GM12865 (cell line): Measurements from ENCODE around the gene IPO7.

ENCODE experiments used
- DNase-seq: peaks from one replicate; pipeline ENCODE4 v3.0.0; 2010; ENCODE audit warnings: low read depth
- H3K4me3 ChIP-seq: 2 replicates; pipeline ENCODE4 v1.5.1; 2011; ENCODE audit warnings: mild to moderate bottlenecking, low read depth, low read length, control low read depth
- CTCF ChIP-seq: IDR thresholded peaks from 2 replicates; pipeline ENCODE4 v1.5.1; 2011; ENCODE audit warnings: low read length, control low read depth, low read depth, inconsistent platforms; ENCODE audit not compliant: insufficient read depth; ENCODE audit errors: missing control alignments

IPO7 gene

GRCh38 chr11:9385327-9385899 is 961 bp downstream of the IPO7 start:
- no peak for TF ChIP-seq CTCF
- peak overlapping the region; percentile 82 for H3K4me3 ChIP-seq
- DNase-seq: peak; percentile 43

DNA sequence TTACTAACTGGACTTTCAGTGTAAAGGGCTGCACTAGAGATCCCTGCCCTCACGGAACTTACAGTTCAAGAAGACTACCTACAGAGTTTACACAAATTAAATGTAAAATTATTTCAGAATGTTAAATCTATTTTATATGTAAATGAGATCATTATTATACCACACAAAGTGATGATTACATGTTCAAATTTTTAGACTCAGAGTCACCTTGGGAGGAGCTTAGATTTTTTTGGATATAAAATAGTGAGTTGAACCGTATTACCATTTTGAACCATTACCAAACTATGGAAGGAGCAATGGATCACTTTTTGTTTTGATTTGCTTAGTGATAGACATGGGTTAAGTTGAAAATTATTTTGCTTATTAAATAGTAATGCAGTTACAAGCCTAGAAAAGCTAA is 1.6 kb downstream of the IPO7 start:
- peak overlapping the region; percentile 82 for H3K4me3 ChIP-seq
- DNase-seq: no peak
- no peak for TF ChIP-seq CTCF

DNA sequence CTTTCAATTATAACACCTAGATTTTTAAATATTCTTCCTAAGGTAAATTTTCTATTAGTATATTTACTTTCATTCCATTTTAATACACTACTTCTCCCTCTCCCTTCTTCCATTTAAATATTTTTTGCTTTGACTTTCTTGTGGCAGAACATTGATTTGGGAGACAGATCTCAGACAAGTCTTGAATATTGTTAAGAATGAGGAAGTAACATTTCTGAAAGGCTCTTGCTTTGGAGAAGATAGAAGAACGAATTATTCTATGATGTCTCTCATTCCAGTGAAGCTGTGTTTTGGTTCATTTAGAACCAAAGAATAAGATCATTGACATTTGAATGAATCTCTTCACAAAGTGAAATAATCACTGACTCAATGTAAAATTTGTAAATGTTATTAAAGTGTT is 2.4 kb downstream of the IPO7 start:
- no peak for DNase-seq
- peak overlapping the region; percentile 82 for H3K4me3 ChIP-seq
- no peak for TF ChIP-seq CTCF

DNA sequence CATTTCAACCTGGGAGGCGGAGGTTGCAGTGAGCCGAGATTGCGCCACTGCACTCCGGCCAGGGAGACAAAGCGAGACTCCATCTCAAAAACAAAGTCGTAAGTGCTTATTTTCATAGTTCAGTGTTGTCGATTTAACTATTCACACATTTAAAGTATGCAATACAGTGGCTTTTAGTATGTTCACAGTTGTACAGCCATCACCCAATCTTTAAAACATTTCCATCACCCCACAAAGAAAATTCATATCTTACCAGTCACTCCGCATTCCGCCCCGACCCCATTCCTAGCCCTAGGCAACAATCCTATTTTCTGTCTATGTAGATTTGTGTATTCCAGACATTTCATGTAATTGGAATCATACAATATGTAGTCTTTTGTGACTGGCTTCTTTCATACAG is 11.9 kb downstream of the IPO7 start:
- peak; percentile 13 for DNase-seq
- no peak for TF ChIP-seq CTCF
- H3K4me3 ChIP-seq: peak overlapping the region; percentile 22

DNA sequence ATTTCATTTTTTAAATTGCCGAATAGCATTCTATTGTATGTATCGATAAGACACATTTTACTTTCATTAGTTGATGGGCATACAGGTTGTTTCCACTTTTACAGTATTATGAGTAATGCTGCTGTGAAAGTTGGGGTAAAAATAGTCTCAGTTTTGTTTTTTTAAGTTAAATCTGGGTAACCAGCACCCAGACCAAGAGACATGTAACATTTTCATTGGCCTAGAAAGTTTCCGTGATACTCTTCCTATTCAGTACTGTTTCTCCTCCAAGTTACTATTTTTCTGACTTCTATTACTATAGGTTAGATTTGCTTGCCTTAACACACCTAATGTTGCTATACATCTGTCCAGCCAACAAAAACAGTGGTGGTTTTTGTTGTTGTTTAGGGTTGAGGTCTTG is 12.3 kb downstream of the IPO7 start:
- DNase-seq: peak; percentile 80
- peak overlapping the region; percentile 24 for H3K4me3 ChIP-seq
- no peak for TF ChIP-seq CTCF

- peak; percentile 48 for DNase-seq
- H3K4me3 ChIP-seq: no peak overlapping the region
- no peak for TF ChIP-seq CTCF
Measured at GRCh38 chr11:9397746-9398680, 13.6 kb downstream of the IPO7 start.
